ENCODE measurements around the gene ZNF212. TPM values are rescaled to one million over a fixed set of nuclear protein-coding genes. Genes with fewer than 3 reads are reported as not detected.
A peak's percentile ranks its signal among the peaks of the same experiment; 100 is the strongest.
"Not testable (repeated sequence)": the region's sequence is repeated elsewhere in the genome, so short reads cannot be mapped to it uniquely, and the experiment has no call there.

Gene ZNF212
- total and polyA plus RNA-seq, 10 donors, result 6.7 to 15.0 (median 12.8) TPM

DNA sequence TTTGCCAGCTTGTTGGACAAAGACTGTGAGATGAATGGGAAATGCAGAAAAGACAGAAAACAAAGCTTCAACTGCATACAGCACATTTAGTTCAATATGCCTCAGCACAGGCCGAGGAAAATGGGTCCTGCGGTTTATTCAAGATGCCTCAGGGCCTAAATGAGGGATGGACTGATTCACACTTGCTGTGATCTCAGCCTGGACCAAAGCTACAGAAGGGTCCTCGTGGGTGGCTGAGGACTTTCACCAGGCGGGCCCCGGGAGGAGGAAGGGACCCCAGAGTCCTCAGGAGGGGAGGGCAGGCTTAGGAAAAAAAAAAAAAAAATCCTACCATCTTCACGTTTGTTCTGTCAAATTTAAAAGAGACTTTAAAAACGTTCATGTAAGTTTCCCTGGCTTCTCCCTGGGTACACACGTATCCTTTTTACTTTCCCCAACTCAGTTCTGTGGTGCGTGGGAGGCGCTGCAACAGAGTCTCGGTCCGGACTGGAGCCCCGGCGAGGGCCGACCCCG lies 21.9 kb downstream of the ZNF212 start:
- intact Hi-C loops (cut with DNase I; ENCODE audit: low total_unique reads), result no loop called here
- Histone ChIP-seq H3K36me3 (peaks cover 0 to 24% (median 13%) of the 10 kb centered on the region in 6 donors), H3K4me3 (peak overlapping the region; percentile 32 to 82 (median 54)), H3K27ac (peak overlapping the region; percentile 76 to 95 (median 84)), H3K9me3 (no peaks in the 10 kb centered on the region), H3K4me1 (peaks cover 9 to 41% (median 29%) of the 10 kb centered on the region in 6 donors), H3K27me3 (replicated peaks in 1 of 7) (no peaks in the 10 kb centered on the region)
- WGBS, 5 donors, result 4 to 10% (median 5%) methylated on average over 16 of the region's 16 CpGs
- TF ChIP-seq POLR2A (IDR thresholded peaks at IDR 0.05) (peak in 1 of 3 donors; percentile 29), CTCF (IDR thresholded peaks at IDR 0.05 in 8 of 11, conservative IDR thresholded peaks at IDR 0.05 in 3 of 11) (no peak), POLR2AphosphoS5 (IDR thresholded peaks at IDR 0.05) (no peak)
- DNase-seq, result no peak

GRCh38 chr7:149261829-149262617 lies 22.6 kb downstream of the ZNF212 start, which contains the start of gene ZNF783:
TSS of gene ZNF783 (plus strand) at chr7:149262196. CDS start at chr7:149262334, 138 bp downstream.
- Histone ChIP-seq H3K9me3 (no peaks in the 10 kb centered on the region), H3K36me3 (peaks cover 0 to 28% (median 19%) of the 10 kb centered on the region in 6 donors), H3K27me3 (replicated peaks in 1 of 7) (no peaks in the 10 kb centered on the region), H3K4me1 (peaks cover 9 to 41% (median 29%) of the 10 kb centered on the region in 6 donors), H3K27ac (peak within 1 kb of the TSS; percentile 76 to 95 (median 84)), H3K4me3 (peak within 1 kb of the TSS; percentile 32 to 82 (median 54))
- peak; percentile 98 for DNase-seq
- TF ChIP-seq CTCF (IDR thresholded peaks at IDR 0.05 in 8 of 11, conservative IDR thresholded peaks at IDR 0.05 in 3 of 11) (peak; percentile 42 to 99 (median 96)), POLR2AphosphoS5 (IDR thresholded peaks at IDR 0.05) (peak; percentile 74 to 85 (median 82)), POLR2A (IDR thresholded peaks at IDR 0.05) (no peak)
- 0 to 2% (median 1%) methylated on average over 11 to 115 of the region's 115 CpGs for WGBS, 5 donors
- intact Hi-C loops (cut with DNase I; ENCODE audit: low total_unique reads), result no loop called here

GRCh38 chr7:149266451-149266850 lies 27.0 kb downstream of the ZNF212 start:
- H3K27me3 ChIP-seq (replicated peaks in 1 of 7), result no peaks in the 10 kb centered on the region
- peaks cover 9 to 33% (median 25%) of the 10 kb centered on the region in 6 donors for H3K4me1 ChIP-seq
- no peaks in the 10 kb centered on the region for H3K9me3 ChIP-seq
- 90 to 96% (median 95%) methylated on average over 21 of the region's 21 CpGs for WGBS, 5 donors
- DNase-seq, result no peak
- no peak overlapping the region for H3K4me3 ChIP-seq
- no peak overlapping the region for H3K27ac ChIP-seq
- H3K36me3 ChIP-seq, result peaks cover 0 to 72% (median 55%) of the 10 kb centered on the region in 6 donors
- TF ChIP-seq POLR2AphosphoS5 (IDR thresholded peaks at IDR 0.05) (peak in 1 of 3 donors; percentile 12), POLR2A (IDR thresholded peaks at IDR 0.05) (no peak)
- intact Hi-C loops (cut with DNase I; ENCODE audit: low total_unique reads), result no loop called here

- DNase-seq, result no peak
- Histone ChIP-seq H3K27me3 (replicated peaks in 1 of 7) (no peaks in the 10 kb centered on the region), H3K36me3 (peaks cover 0 to 85% (median 63%) of the 10 kb centered on the region in 6 donors), H3K4me3 (no peak overlapping the region), H3K9me3 (no peaks in the 10 kb centered on the region), H3K27ac (no peak overlapping the region), H3K4me1 (peaks cover 6 to 26% (median 15%) of the 10 kb centered on the region in 6 donors)
- 94 to 98% (median 95%) methylated on average over 8 of the region's 8 CpGs for WGBS, 5 donors
- intact Hi-C loops (cut with DNase I; ENCODE audit: low total_unique reads), result no loop called here
- TF ChIP-seq CTCF (IDR thresholded peaks at IDR 0.05 in 8 of 11, conservative IDR thresholded peaks at IDR 0.05 in 3 of 11) (no peak), POLR2A (IDR thresholded peaks at IDR 0.05) (no peak), POLR2AphosphoS5 (IDR thresholded peaks at IDR 0.05) (no peak)
Measured at GRCh38 chr7:149267733-149268132, 28.3 kb downstream of the ZNF212 start.

DNA sequence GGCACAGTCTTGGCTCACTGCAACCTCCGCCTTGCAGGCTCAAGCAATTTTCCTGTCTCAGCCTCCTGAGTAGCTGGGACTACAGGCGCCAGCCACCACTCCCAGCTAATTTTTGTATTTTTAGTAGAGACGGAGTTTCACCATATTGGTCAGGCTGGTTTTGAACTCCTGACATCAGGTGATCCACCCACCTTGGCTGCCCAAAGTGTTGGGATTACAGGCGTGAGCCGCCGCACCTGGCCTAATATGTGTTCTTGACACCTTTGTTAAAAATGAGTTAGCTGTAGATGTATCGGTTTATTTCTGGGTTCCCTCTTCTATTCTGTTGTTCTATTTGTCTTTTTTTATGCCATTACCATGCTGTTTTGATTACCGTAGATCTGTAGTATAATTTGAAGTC lies 35.0 kb downstream of the ZNF212 start:
- H3K4me3 ChIP-seq; H3K4me1 ChIP-seq; intact Hi-C loops (cut with DNase I; ENCODE audit: low total_unique reads); H3K27ac ChIP-seq; H3K9me3 ChIP-seq; H3K27me3 ChIP-seq (replicated peaks in 1 of 7): not testable (repeated sequence)
- WGBS, 5 donors, result 90 to 99% (median 98%) methylated on average over 8 of the region's 8 CpGs
- DNase-seq, result peak; percentile 56
- peaks cover 0 to 98% (median 68%) of the 10 kb centered on the region in 6 donors for H3K36me3 ChIP-seq
